Posterior cingulate gyrus (tissue), 11 donors: ENCODE results near the gene ARSD.
"Not testable (repeated sequence)": the region's sequence is repeated elsewhere in the genome, so short reads cannot be mapped to it uniquely, and the experiment has no call there.

Experiments used
- DNase-seq, 10 donors: peaks; one replicate each; pipeline versions ENCODE4 v3.0.0 to v3.0.0-alpha.2; 2020 to 2021; ENCODE audit warnings: mixed read lengths in 3 of 10
- intact Hi-C: fragments of 100-400 bp; cut with DNase I; formaldehyde crosslinking; loops from one replicate; pipeline ENCODE4 v1.15.1; 2023

The ARSD gene

DNA sequence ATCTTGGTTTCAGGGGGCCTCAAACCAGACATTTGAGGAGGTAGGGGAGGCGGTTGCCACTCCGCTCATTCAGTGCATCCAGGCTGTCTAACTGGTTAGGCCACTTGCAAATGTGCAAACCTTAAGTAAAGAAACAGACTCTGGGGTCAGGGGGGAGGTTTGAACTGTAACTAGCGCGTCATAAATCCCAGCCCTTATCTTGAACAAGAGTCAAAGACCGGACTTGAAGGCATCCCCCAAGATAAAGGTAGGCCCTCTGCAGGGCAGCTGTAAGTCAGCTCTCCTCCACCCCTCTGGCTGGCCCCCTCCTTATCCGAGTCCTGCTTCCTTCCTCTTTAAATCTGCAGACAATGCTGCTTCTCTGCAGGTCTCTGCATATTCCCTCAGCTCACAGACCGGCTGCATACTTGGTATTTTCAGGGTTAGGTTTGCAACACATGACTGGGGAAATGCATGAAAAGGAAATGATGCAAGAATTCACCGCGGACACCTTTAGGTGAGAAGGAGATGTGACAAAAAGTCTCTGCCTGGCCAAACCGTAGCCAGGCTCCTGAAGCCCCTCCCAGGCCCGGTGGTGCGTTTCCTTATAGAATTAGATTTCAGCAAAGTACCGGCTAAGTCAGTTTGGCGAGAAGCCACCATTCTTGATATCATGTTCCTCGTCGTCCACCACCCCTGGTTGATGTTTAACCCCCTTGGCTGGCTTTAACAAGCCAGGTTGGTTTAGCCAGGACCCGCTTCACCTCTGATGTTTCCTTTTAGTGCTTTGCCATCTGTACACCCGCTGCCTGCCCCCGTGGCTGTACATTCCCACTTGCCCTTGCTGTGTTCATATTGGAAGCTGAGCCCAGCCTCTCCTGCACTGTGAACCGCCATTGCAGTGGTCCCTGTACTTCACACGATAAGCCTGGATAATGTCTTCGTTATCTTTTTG, 31.2 kb downstream of the ARSD start:
- DNase-seq, intact Hi-C loops: not testable (repeated sequence)

DNA sequence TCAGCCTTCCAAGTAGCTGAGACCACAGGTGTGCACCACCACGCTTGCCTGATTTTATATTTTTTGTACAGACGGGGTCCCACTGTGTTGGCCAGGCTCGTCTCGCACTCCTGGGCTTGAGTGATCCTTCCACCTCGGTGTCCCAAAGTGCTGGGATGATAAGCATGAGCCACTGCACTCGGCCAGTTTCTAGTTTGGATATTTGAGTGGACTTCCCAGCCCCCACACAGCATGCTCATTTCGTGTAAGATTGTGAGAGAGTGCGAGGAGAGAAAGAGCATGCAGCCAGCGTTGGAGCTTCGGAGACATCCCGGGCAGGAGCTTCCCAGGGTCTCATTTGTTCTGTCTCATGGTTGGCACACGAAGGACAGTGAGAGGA, 31.8 kb downstream of the ARSD start:
- intact Hi-C loops: no loop called here
- DNase-seq: no peak

DNA sequence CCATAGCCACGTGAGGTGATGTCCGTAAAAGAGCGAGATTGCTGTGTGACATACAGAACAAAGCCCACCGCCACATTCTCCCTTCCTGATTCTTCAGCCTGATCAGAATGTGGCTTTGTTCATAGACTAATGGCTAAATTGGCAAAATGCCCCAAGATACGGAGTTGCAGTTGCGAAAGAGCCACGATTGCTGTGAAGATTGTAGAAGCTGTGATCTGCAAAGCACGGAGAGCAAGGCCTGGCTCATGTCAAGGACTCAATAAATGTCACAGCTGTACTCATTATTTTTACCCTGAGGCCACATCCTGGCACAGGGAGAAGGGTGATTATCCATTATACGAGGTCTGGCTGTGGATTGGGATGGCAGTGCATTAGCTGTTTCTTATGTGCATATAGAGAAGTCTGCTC, 34.2 kb downstream of the ARSD start:
- DNase-seq: no peak
- intact Hi-C loops: no loop called here

DNA sequence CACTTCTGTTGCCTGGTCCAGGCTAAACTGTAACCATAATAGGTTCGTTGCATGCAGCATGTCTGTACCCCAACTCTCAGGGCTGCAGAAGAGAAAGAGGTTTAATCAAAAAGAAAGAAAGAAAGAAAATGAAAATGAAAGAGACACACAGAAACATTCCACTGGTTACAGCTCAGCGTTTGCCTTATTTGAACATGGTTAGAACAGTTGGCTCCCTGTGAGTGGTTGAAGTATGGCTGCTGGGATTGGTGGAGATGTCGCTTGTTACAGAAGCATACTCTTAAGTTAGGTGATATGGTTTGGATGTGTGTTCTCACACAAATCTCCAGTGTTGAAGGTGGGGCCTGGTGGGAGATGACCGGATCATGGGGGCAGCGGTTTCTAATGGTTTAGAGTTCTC, 36.3 kb downstream of the ARSD start:
- no peak for DNase-seq
- intact Hi-C loops: no loop called here

DNA sequence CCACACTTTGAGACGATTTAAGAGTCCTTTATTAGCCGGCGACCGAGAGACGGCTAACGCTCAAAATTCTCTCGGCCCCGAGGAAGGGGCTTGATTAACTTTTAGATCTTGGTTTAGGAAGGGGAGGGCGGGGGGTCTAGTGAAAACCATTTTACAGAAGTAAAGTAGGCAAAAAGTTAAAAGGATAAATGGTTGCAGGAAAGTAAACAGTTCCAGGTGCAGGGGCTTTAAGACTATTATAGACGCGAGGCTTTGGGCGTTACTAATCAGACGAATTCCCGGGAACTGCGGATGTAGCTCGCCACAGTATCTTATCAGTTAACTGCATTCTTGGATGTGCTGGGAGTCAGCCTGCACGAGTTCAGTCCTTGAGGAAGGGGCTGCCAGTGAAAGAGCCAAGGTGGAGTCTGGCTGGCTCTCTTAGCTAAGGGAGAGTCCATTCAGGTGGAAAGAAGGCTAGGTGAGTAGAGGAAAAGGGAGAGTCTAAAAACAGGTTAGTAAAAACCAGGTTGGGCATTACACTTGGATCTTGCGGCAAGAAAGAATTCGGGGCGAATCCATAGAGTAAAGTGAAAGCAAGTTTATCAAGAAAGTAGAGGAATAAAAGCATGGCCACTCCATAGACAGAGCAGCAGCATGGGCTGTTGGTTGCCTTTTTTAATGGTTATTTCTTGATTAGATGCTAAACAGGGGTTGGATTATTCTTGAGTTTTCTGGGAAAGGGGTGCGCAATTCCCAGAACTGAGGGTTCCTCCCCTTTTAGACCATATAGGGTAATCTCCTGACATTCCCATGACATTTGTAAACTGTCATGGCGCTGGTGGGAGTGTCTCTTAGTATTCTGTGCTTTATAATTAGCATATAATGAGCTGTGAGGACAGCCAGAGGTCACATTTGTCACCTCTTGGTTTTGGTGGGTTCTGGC, 38.3 kb downstream of the ARSD start:
- DNase-seq, intact Hi-C loops: not testable (repeated sequence)

DNA sequence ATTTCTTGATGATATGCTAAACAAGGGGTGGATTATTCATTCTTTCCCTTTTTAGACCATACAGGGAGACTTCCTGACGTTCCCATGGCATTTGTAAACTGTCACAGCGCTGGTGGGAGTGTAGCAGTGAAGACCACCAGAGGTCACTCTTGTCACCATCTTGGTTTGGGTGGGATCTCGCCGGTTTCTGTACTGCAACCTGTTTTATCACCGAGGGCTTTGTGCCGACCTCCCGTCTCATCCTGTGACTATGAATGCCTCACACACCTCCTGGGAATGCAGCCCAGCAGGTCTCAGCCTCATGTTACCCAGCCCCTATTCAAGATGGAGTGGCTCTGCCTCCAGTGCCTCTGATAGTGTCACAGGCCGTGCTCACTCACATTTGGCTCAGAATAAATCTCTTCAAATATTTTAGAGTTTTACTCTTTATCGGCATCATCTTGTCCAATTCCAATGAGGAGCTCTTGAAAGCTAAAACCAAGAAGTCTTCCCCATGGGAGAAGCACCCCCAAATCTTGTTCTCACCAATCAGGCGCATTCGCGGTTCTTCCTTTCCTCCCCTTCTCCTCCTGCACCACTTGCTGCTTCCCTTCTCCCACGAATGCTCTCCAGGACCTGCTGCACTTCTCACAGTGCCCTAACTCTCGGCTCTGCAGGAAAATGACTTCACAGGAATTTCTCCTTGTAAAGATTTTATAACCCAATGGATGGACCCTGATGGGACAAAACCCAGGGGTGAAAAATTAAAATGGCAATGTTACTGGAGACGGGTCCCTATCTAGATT, 39.2 kb downstream of the ARSD start:
- intact Hi-C loops, DNase-seq: not testable (repeated sequence)

DNA sequence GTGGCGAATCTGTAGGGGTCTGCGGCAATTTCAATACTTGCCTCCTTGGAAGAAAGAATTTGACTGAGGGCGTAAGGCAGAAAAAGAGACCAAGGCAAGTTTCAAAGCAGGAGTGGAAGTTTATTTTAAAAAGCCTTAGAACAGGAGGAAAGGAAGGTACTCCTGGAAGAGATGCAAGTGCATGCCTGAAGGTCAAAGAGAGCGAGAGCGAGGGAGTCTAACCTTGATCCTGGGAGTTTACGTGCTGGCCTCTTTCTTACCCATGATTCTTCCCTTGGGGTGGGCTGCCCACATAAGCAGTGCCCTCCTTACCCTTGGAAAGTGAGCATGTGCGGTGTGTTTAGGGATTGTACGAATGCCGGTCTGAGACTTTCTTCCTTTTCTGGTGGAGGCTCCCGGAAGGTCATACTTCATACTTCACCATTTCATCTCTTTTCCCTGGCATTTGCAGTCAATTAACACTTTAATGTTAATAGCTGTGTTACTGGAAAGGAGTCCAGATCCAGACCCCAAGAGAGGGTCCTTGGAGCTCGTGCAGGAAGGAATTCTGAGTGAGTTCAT, 40.0 kb downstream of the ARSD start:
- no peak for DNase-seq
- intact Hi-C loops: no loop called here

DNA sequence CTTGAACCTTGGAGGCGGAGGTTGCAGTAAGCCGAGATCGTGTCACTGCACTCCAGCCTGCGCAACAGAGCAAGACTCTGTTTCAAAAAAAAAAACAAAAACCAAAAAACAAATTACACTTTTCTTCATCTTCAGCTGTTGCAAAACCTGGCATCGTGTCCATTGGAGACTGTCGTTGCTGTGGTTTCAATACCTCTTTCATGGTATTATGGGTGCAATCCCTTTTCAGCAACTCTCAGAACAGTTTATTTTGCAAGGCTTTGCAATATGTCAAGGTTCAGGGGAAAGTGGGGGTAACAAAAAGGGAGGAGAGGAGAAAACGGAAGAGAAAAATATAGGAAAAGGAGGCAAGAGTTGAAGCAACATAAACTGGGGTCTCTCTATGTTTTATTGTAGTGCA, 40.8 kb downstream of the ARSD start:
- intact Hi-C loops: no loop called here
- no peak for DNase-seq

DNA sequence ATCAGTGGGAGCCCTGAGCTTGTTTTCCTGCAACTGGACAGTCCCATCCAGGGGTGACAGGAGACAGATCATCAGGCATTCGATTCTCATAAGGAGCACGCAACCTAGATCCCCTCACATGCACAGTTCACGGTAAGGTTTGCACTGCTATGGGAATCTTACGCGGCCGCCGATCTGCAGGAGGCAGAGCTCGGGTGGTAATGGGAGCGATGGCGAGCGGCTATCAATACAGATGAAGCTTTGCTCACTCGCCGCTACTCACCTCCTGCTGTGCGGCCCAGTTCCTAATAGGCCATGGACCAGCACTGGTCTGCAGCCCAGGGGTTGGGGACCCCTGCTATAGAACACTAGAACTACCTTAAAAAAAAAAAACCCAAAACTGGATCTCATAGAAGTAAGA, 45.4 kb downstream of the ARSD start:
- intact Hi-C loops: no loop called here
- DNase-seq: no peak

DNA sequence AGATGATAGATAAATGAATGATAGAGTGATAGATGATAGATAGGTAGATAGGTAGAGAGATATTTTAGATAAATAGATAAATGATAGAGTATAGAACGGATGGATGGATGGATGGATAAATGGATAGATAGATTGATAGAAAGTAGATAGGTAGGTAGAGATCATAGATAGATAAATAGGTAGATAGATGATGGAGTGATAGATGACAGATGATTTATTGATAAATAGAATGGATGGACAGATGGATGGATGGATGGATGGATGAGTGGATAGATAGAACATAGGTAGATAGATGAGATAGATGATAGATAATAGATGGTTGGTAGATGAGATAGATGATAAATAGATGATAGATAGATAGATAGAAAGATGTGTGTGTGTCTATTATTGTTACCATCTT, 49.5 kb downstream of the ARSD start:
- intact Hi-C loops: no loop called here
- no peak for DNase-seq

DNA sequence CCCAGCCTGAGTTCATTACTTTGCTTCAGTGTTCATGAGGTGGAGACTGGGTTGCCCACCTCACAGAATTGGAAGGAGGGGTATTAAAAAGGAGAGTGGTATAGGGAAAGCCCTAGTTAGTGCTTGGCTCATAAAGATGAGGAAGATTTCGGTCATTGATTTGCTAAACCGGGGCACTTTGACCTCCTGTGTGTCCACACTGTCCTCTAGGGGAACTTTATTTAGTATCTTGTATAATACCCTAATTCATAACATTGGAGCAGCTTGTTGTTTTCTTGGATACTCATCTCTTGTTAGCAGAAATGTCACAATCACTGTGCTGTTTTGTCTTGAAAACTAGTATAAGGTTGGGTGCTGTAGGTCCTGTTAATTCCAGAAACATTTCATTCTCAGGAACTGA, 50.6 kb downstream of the ARSD start:
- no peak for DNase-seq
- intact Hi-C loops: no loop called here

DNA sequence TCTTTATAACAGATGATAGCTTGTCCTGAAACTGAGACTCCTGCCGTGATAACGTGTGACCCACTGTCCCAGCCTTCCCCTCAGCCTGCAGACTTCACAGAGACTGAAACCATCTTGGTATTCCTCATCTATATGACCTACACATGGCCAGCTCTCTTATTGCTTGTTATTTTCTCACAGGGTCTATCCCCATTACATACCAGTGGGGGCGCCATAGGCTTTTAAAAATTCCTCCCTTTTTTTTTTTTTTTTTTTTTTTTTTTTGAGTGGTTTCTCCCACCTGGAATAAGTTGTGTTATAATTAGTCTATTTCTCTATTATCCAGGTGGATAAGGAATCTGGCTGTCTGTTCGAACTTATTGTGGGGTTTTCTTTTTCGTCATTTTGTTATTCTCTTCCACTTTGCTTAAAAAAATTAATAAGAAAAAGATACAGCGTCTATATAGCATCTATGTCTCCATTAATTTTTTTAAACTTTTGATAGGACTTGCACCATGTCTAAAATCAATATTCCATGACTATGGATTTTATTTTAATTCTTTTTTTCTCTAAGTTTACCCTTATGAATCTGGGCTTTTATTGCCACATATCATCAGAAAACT, 53.2 kb downstream of the ARSD start:
- intact Hi-C loops: no loop called here

DNA sequence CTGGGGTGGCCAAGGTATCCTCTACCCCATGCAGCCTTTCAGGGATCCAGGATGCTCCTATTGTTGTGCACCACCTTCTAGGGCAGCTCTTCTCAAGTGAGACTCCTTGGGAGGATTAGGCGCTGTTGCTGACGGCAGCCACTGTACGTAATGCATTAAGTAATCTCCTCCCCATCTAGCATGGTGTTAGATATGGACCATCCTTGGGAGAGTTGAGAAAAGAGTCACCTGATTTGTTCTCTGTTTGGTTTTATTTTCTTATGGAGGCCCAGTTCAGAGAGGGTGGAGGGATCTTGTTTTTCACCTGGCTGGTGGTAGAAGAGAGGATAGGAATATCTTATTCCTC, 54.0 kb downstream of the ARSD start:
- DNase-seq: no peak
- intact Hi-C loops: no loop called here

More for the DNA sequence above, 53.2 kb downstream of the ARSD start:
- no peak for DNase-seq

DNA sequence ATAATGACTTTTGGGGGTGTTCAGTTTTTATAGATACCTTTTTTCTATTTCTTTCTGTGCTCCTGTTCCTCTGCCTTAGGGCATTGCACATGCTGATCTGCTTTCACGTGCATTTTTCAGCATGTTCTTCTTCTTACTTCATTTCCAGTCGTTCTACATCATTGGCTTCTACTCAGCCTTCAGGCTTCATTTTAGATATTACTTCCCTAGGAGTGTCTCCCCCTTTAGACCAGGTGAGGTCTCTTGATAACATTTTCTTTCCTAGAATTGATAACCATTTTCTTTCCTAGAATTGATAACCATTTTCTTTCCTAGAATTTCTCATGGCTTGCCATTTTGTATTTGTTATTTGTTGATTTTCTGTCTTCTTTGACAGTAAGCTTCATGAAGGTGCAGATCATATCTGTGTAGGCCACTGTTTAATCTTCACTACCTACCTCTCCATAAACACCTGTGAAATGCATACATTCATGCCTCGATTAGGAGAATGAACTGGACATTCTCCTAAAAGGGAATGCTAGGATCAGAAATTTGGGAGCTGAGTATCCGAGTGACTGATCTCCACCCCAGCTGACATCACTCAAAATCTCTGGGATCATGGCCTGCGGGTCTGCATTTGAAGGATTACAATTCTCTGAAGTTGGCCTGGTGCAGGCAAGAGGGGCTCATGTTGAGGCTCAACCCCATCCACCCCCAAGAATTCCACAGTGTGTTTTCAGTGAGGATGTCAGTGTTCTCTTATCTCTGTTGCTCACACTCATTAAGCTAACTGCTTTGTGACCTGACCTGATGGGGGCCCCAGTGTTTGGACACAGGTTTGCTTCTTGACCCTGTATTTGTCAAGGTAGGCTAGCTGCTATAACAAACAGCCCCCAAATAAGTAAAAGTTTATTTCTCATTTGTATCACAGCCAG, 54.7 kb downstream of the ARSD start:
- no peak for DNase-seq
- intact Hi-C loops: no loop called here

DNA sequence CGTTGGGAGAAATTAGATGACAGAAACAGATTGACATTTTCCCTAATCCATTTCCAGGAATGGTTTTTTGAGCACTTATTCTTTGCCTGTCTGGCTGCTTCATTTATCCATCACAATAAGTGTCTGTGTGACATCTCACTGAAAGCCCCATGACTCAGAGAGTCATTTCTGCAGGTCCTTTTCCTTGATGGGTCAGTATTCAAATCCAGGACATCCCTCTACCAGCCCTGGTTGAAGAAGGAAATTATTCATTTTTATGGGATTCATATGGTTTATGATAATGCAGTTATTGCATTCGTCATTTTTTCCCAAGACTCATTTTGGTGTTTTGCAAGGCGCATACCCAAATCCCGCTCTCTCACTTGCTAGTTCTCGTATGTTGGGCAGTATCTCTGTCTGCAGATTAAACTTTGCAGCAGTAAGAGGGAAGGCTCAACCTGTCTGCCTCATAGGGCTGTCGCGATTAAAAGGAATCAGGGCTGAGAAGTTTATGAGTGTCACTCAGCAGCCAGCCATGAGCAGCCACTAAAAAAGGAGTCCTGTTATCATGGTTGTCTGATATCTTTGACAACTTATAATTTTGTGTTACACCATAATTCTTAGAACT, 56.4 kb downstream of the ARSD start:
- intact Hi-C loops: no loop called here
- no peak for DNase-seq

DNA sequence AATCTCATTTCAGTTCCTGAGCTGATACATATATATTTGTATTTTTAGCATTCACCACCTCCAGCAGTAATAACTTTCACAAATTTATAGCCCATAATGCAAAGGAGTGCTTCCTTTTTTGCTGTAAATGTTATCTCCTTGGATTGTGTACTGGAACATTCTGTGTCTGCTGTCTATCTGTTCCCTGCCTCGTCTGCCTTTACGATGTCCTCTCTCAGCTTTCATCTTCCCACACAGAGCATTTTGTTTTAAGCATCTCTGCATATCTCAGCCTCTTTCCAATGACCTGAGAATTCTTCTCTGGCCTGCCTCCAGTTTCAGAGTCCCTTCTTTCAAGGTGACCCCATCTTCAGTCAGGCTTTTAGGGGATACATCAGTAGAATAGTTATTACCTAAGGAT, 57.3 kb downstream of the ARSD start:
- no peak for DNase-seq
- intact Hi-C loops: no loop called here

DNA sequence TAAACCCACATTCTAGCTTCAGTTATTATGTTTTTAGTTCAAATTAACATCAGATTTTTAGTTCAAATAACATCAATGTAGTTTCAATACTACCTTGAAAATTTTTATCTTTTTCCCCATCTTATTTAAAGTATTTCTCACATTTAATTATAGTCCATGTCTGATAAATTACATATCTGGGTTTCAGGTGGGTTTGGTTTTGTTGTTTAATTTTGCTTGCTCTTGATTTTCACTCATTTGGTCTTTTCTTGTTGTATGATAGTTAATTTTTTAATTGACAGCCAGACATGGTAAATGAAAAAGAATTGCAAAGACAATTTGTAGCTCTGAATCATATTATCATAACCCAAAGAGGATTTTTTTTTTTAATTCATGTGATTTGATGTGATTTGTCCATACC, 58.5 kb downstream of the ARSD start:
- no peak for DNase-seq
- intact Hi-C loops: no loop called here

DNA sequence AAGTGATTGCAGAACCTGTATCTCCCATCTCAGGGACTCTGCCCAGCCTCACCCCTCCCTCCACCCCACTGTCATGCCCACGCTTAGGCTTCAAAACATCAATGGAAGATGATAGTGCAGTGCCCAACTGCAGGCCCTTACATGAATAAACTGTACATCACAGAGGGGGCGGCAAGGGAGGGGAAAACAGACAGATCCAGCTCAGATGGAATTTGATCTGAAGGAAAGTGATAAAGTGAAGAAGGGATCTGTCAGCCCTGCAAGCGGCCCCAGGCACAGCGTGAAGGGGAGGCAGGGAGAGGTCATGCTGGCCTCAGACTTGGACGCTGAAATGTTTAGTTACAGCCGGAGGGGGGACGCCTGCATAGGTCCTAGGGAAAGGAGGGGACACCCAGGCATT, 61.9 kb downstream of the ARSD start:
- intact Hi-C loops: no loop called here
- DNase-seq: no peak

DNA sequence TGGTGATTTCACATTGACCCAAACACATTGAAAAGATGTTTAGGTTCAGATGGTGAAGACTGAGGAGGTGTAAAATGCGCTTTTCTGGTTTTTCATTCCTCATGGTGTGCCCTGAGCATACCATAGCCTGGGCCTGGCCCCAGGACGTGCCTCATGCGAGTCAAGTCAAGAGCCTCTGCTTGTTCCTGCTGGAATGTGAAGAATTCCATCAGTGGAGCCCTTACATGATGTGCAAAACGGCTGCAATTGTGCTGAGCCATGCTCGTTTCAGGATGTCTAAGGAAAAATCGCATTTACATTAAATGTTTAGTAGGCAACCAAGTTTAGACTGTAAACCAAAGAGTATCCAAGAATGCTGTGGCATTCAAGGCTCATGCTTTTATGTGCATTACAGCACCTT, 65.5 kb downstream of the ARSD start:
- no peak for DNase-seq
- intact Hi-C loops: no loop called here
